GM23338 (cell line): ENCODE data around the gene PCSK6. TPM values are rescaled to one million over a fixed set of nuclear protein-coding genes. Genes with fewer than 3 reads are reported as not detected.

Experiments used
- ATAC-seq: fragments of 200-7000 bp; cut with Tn5 transposase; 3 replicates; pipeline ENCODE4 v1.9.1; 2020
- DNase-seq: peaks from one replicate; pipeline ENCODE4 v3.0.0-alpha.2; 2015; ENCODE audit warnings: low spot score
- H2AFZ ChIP-seq: fragments of 200-600 bp; sonication (generic); 2 replicates; pipeline ENCODE4 v1.8.0; 2016; ENCODE audit warnings: antibody characterized with exemption, mild to moderate bottlenecking, moderate library complexity
- H3F3A ChIP-seq: fragments of 200-600 bp; sonication (generic); replicated peaks from 2 replicates; pipeline ENCODE4 v1.8.0; 2017; ENCODE audit warnings: antibody characterized with exemption, mixed run types, low read depth
- H3K27ac ChIP-seq: fragments of 200-600 bp; sonication (generic); 2 replicates; pipeline ENCODE4 v1.6.1; 2016; ENCODE audit warnings: low read depth
- H3K27me3 ChIP-seq: fragments of 200-600 bp; sonication (generic); 2 replicates; pipeline ENCODE4 v1.8.0; 2016; ENCODE audit warnings: mild to moderate bottlenecking, mixed run types, moderate library complexity; ENCODE audit not compliant: insufficient read depth
- H3K36me3 ChIP-seq: fragments of 200-600 bp; sonication (generic); 2 replicates; pipeline ENCODE4 v1.8.0; 2016; ENCODE audit warnings: mild to moderate bottlenecking; ENCODE audit not compliant: insufficient read depth
- H3K4me1 ChIP-seq: fragments of 200-600 bp; sonication (generic); 2 replicates; pipeline ENCODE4 v1.8.0; 2016; ENCODE audit warnings: mild to moderate bottlenecking, moderate library complexity; ENCODE audit not compliant: insufficient read depth
- H3K4me2 ChIP-seq: fragments of 200-600 bp; sonication (generic); 2 replicates; pipeline ENCODE4 v1.7.1; 2017; ENCODE audit warnings: mixed run types
- H3K4me3 ChIP-seq: fragments of 200-600 bp; sonication (generic); 2 replicates; pipeline ENCODE4 v1.6.1; 2016; ENCODE audit warnings: mixed run types
- H3K79me2 ChIP-seq: fragments of 200-600 bp; sonication (generic); replicated peaks from 2 replicates; pipeline ENCODE4 v1.8.0; 2017; ENCODE audit warnings: mild to moderate bottlenecking; ENCODE audit not compliant: insufficient read depth
- H3K9me2 ChIP-seq: fragments of 200-600 bp; sonication (generic); 2 replicates; pipeline ENCODE4 v1.8.0; 2017; ENCODE audit not compliant: insufficient read depth
- H4K20me1 ChIP-seq: fragments of 200-600 bp; sonication (generic); replicated peaks from 2 replicates; pipeline ENCODE4 v1.8.0; 2017; ENCODE audit warnings: mild to moderate bottlenecking; ENCODE audit not compliant: insufficient read depth
- H3K27ac Mint-ChIP-seq: 2 replicates; pipeline ENCODE4 v1.8.0; 2020; ENCODE audit warnings: inconsistent platforms, mild to moderate bottlenecking, moderate library complexity, mixed read lengths
- H3K27me3 Mint-ChIP-seq: 3 replicates; pipeline ENCODE4 v1.8.0; 2022; ENCODE audit warnings: low read depth, mild to moderate bottlenecking, moderate library complexity, mixed read lengths, inconsistent platforms; ENCODE audit not compliant: insufficient read depth, poor library complexity
- H3K36me3 Mint-ChIP-seq: 3 replicates; pipeline ENCODE4 v1.8.0; 2021; ENCODE audit warnings: low read depth, mild to moderate bottlenecking, inconsistent platforms, moderate library complexity, mixed read lengths
- H3K4me1 Mint-ChIP-seq: 3 replicates; pipeline ENCODE4 v1.8.0; 2020; ENCODE audit warnings: mild to moderate bottlenecking, inconsistent platforms, mixed read lengths
- H3K4me3 Mint-ChIP-seq: 3 replicates; pipeline ENCODE4 v1.8.0; 2021; ENCODE audit warnings: moderate library complexity, mild to moderate bottlenecking, inconsistent platforms, mixed read lengths
- H3K9me3 Mint-ChIP-seq: 3 replicates; pipeline ENCODE4 v1.8.0; 2020; ENCODE audit warnings: moderate library complexity, mild to moderate bottlenecking, inconsistent platforms, mixed read lengths
- CREB1 ChIP-seq: fragments of 250-450 bp; sonication (Bioruptor Pico); IDR thresholded peaks from 2 replicates; pipeline ENCODE4 v1.5.0; 2020; ENCODE audit warnings: low read depth, mild to moderate bottlenecking, moderate library complexity
- EZH2 ChIP-seq: fragments of 200-600 bp; sonication (generic); IDR thresholded peaks from one replicate; pipeline ENCODE4 v1.8.0; 2017; ENCODE audit warnings: antibody characterized with exemption, mild to moderate bottlenecking, low read depth; ENCODE audit not compliant: unreplicated experiment
- EZH2phosphoT487 ChIP-seq: fragments of 200-600 bp; sonication (generic); IDR thresholded peaks from one replicate; pipeline ENCODE4 v1.8.1; 2018; ENCODE audit warnings: antibody characterized with exemption; ENCODE audit not compliant: unreplicated experiment
- JUNB ChIP-seq: IDR thresholded peaks from one replicate; pipeline ENCODE4 v1.6.1; 2016; ENCODE audit warnings: antibody characterized with exemption; ENCODE audit not compliant: unreplicated experiment
- NANOG ChIP-seq: IDR thresholded peaks from 2 replicates; pipeline ENCODE4 v1.6.1; 2016; ENCODE audit warnings: antibody characterized with exemption, borderline replicate concordance
- POLR2AphosphoS5 ChIP-seq: IDR thresholded peaks from 2 replicates; pipeline ENCODE4 v1.6.1; 2016; ENCODE audit warnings: antibody characterized with exemption, low read depth
- STAT1 ChIP-seq: IDR thresholded peaks from one replicate; pipeline ENCODE4 v1.6.1; 2016; ENCODE audit warnings: antibody characterized with exemption; ENCODE audit not compliant: unreplicated experiment
- ZNF114 ChIP-seq: fragments of 250-450 bp; sonication (Bioruptor Pico); IDR thresholded peaks from 2 replicates; pipeline ENCODE4 v1.5.0; 2020; ENCODE audit warnings: mild to moderate bottlenecking, moderate library complexity
- ZNF331 ChIP-seq: fragments of 250-450 bp; sonication (Bioruptor Pico); IDR thresholded peaks from 2 replicates; pipeline ENCODE4 v1.5.0; 2020; ENCODE audit warnings: low read depth, mild to moderate bottlenecking, moderate library complexity
- polyA plus RNA-seq: library from polyadenylated mRNA; unstranded; fragments of >200 nt; fragmentation: Nextera tagmentation; extraction: Ambion mirVana; gene quantifications from 2 replicates; pipeline ENCODE4 v1.2.1, GENCODE V29; 2016
- total RNA-seq: library from RNA; depleted of rRNA; stranded (reverse); fragments of >200 nt; shearing (Covaris generic); gene quantifications from 2 replicates; pipeline ENCODE4 v1.2.3, GENCODE V29; 2014
- TF ChIP-seq, protein P1 (sequence below): fragments of 250-450 bp; sonication (Bioruptor Pico); IDR thresholded peaks from 2 replicates; pipeline ENCODE4 v1.5.0; 2020; ENCODE audit warnings: mild to moderate bottlenecking, moderate library complexity
- TF ChIP-seq, protein P2 (sequence below): IDR thresholded peaks from one replicate; pipeline ENCODE4 v1.6.1; 2018; ENCODE audit warnings: antibody characterized with exemption; ENCODE audit not compliant: unreplicated experiment
- TF ChIP-seq, protein P3 (sequence below), 2 experiments: fragments of 200-600 bp in 1 of 2; sonication (generic) in 1 of 2; conservative IDR thresholded peaks; 2 replicates each; pipeline versions ENCODE4 v1.5.1 to v1.6.1; 2016 to 2017; ENCODE audit warnings: antibody characterized with exemption in 2 of 2, low read depth in 2 of 2, mild to moderate bottlenecking in 2 of 2, moderate library complexity in 1 of 2
- TF ChIP-seq, protein P4 (sequence below): IDR thresholded peaks from 2 replicates; pipeline ENCODE4 v1.6.1; 2016; ENCODE audit warnings: antibody characterized with exemption

PCSK6 gene
- total and polyA plus RNA-seq, 2 experiments from 2014 or later: 1.7 to 6.7 TPM

DNA sequence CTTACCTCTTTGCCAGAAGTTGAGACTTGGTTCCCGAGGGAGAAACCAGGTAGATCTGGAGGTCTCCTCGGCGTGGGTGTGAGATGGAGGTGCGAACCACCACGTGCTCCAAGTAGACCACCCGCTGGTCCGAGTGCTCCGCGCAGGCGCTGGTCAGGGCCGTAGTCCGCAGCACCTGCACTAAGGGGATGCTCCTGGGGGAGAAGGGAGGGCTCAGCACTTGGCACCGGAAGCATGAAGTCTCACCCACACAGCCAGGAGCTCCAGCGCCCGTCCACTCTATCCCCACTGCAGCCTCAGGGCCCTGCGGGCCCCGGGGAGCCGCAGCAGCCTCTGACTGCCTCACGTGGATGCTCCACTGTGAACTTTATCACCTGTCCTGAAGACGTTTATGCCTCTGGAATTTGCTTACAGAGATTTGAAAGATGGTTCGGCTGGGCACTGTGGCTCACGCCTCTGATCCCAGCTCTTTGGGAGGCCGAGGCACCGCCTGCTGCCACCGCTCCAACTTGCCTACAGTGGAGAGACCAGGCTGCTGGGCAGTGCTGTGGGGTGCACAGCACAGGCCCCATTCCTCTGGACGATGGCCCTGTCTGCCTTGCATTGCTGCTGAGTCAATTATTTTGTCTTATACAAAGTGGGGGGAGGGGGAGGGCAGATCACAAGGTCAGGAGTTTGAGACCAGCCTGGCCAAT lies 119.0 kb downstream of the PCSK6 start:
- Histone ChIP-seq H2AFZ (no peak overlapping the region), H3K4me2 (no peak overlapping the region), H3K79me2 (no peaks in the 10 kb centered on the region), H3K27ac (no peak overlapping the region), H3F3A (no peaks in the 10 kb centered on the region), H3K4me1 (peaks cover 13% of the 10 kb centered on the region), H3K27me3 (no peaks in the 10 kb centered on the region), H3K9me2 (no peaks in the 10 kb centered on the region), H4K20me1 (no peaks in the 10 kb centered on the region), H3K36me3 (no peaks in the 10 kb centered on the region), H3K4me3 (no peak overlapping the region)
- TF ChIP-seq CREB1 (CRISPR knock-in tag) (no peak), STAT1 (no peak), JUNB (no peak), EZH2 (no peak), NANOG (no peak), ZNF331 (CRISPR knock-in tag) (no peak), ZNF114 (CRISPR knock-in tag) (no peak), POLR2AphosphoS5 (no peak), EZH2phosphoT487 (no peak)
- TF ChIP-seq, protein P1, sequence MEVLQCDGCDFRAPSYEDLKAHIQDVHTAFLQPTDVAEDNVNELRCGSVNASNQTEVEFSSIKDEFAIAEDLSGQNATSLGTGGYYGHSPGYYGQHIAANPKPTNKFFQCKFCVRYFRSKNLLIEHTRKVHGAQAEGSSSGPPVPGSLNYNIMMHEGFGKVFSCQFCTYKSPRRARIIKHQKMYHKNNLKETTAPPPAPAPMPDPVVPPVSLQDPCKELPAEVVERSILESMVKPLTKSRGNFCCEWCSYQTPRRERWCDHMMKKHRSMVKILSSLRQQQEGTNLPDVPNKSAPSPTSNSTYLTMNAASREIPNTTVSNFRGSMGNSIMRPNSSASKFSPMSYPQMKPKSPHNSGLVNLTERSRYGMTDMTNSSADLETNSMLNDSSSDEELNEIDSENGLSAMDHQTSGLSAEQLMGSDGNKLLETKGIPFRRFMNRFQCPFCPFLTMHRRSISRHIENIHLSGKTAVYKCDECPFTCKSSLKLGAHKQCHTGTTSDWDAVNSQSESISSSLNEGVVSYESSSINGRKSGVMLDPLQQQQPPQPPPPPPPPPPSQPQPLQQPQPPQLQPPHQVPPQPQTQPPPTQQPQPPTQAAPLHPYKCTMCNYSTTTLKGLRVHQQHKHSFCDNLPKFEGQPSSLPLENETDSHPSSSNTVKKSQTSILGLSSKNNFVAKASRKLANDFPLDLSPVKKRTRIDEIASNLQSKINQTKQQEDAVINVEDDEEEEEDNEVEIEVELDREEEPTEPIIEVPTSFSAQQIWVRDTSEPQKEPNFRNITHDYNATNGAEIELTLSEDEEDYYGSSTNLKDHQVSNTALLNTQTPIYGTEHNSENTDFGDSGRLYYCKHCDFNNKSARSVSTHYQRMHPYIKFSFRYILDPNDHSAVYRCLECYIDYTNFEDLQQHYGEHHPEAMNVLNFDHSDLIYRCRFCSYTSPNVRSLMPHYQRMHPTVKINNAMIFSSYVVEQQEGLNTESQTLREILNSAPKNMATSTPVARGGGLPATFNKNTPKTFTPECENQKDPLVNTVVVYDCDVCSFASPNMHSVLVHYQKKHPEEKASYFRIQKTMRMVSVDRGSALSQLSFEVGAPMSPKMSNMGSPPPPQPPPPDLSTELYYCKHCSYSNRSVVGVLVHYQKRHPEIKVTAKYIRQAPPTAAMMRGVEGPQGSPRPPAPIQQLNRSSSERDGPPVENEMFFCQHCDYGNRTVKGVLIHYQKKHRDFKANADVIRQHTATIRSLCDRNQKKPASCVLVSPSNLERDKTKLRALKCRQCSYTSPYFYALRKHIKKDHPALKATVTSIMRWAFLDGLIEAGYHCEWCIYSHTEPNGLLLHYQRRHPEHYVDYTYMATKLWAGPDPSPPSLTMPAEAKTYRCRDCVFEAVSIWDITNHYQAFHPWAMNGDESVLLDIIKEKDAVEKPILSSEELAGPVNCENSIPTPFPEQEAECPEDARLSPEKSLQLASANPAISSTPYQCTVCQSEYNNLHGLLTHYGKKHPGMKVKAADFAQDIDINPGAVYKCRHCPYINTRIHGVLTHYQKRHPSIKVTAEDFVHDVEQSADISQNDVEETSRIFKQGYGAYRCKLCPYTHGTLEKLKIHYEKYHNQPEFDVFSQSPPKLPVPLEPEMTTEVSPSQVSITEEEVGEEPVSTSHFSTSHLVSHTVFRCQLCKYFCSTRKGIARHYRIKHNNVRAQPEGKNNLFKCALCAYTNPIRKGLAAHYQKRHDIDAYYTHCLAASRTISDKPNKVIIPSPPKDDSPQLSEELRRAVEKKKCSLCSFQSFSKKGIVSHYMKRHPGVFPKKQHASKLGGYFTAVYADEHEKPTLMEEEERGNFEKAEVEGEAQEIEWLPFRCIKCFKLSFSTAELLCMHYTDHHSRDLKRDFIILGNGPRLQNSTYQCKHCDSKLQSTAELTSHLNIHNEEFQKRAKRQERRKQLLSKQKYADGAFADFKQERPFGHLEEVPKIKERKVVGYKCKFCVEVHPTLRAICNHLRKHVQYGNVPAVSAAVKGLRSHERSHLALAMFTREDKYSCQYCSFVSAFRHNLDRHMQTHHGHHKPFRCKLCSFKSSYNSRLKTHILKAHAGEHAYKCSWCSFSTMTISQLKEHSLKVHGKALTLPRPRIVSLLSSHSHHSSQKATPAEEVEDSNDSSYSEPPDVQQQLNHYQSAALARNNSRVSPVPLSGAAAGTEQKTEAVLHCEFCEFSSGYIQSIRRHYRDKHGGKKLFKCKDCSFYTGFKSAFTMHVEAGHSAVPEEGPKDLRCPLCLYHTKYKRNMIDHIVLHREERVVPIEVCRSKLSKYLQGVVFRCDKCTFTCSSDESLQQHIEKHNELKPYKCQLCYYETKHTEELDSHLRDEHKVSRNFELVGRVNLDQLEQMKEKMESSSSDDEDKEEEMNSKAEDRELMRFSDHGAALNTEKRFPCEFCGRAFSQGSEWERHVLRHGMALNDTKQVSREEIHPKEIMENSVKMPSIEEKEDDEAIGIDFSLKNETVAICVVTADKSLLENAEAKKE (CRISPR knock-in tag): no peak
- TF ChIP-seq, protein P2, sequence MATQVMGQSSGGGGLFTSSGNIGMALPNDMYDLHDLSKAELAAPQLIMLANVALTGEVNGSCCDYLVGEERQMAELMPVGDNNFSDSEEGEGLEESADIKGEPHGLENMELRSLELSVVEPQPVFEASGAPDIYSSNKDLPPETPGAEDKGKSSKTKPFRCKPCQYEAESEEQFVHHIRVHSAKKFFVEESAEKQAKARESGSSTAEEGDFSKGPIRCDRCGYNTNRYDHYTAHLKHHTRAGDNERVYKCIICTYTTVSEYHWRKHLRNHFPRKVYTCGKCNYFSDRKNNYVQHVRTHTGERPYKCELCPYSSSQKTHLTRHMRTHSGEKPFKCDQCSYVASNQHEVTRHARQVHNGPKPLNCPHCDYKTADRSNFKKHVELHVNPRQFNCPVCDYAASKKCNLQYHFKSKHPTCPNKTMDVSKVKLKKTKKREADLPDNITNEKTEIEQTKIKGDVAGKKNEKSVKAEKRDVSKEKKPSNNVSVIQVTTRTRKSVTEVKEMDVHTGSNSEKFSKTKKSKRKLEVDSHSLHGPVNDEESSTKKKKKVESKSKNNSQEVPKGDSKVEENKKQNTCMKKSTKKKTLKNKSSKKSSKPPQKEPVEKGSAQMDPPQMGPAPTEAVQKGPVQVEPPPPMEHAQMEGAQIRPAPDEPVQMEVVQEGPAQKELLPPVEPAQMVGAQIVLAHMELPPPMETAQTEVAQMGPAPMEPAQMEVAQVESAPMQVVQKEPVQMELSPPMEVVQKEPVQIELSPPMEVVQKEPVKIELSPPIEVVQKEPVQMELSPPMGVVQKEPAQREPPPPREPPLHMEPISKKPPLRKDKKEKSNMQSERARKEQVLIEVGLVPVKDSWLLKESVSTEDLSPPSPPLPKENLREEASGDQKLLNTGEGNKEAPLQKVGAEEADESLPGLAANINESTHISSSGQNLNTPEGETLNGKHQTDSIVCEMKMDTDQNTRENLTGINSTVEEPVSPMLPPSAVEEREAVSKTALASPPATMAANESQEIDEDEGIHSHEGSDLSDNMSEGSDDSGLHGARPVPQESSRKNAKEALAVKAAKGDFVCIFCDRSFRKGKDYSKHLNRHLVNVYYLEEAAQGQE: no peak
- TF ChIP-seq, protein P3, sequence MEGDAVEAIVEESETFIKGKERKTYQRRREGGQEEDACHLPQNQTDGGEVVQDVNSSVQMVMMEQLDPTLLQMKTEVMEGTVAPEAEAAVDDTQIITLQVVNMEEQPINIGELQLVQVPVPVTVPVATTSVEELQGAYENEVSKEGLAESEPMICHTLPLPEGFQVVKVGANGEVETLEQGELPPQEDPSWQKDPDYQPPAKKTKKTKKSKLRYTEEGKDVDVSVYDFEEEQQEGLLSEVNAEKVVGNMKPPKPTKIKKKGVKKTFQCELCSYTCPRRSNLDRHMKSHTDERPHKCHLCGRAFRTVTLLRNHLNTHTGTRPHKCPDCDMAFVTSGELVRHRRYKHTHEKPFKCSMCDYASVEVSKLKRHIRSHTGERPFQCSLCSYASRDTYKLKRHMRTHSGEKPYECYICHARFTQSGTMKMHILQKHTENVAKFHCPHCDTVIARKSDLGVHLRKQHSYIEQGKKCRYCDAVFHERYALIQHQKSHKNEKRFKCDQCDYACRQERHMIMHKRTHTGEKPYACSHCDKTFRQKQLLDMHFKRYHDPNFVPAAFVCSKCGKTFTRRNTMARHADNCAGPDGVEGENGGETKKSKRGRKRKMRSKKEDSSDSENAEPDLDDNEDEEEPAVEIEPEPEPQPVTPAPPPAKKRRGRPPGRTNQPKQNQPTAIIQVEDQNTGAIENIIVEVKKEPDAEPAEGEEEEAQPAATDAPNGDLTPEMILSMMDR (conservative IDR thresholded peaks at IDR 0.05; ENCODE audit: low read depth in 2 of 2): no peak
- TF ChIP-seq, protein P4, sequence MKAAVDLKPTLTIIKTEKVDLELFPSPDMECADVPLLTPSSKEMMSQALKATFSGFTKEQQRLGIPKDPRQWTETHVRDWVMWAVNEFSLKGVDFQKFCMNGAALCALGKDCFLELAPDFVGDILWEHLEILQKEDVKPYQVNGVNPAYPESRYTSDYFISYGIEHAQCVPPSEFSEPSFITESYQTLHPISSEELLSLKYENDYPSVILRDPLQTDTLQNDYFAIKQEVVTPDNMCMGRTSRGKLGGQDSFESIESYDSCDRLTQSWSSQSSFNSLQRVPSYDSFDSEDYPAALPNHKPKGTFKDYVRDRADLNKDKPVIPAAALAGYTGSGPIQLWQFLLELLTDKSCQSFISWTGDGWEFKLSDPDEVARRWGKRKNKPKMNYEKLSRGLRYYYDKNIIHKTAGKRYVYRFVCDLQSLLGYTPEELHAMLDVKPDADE: no peak
- Mint-ChIP-seq H3K36me3 (no peaks in the 10 kb centered on the region), H3K4me1 (peaks cover 20% of the 10 kb centered on the region), H3K4me3 (no peak overlapping the region), H3K27me3 (no peaks in the 10 kb centered on the region), H3K9me3 (no peaks in the 10 kb centered on the region), H3K27ac (no peak overlapping the region)
- ATAC-seq (no peak), DNase-seq (no peak)
